Measurements from ENCODE around the gene ARAP3.
"Not testable (repeated sequence)": the region's sequence is repeated elsewhere in the genome, so short reads cannot be mapped to it uniquely, and the experiment has no call there.

The ARAP3 gene, protein sequence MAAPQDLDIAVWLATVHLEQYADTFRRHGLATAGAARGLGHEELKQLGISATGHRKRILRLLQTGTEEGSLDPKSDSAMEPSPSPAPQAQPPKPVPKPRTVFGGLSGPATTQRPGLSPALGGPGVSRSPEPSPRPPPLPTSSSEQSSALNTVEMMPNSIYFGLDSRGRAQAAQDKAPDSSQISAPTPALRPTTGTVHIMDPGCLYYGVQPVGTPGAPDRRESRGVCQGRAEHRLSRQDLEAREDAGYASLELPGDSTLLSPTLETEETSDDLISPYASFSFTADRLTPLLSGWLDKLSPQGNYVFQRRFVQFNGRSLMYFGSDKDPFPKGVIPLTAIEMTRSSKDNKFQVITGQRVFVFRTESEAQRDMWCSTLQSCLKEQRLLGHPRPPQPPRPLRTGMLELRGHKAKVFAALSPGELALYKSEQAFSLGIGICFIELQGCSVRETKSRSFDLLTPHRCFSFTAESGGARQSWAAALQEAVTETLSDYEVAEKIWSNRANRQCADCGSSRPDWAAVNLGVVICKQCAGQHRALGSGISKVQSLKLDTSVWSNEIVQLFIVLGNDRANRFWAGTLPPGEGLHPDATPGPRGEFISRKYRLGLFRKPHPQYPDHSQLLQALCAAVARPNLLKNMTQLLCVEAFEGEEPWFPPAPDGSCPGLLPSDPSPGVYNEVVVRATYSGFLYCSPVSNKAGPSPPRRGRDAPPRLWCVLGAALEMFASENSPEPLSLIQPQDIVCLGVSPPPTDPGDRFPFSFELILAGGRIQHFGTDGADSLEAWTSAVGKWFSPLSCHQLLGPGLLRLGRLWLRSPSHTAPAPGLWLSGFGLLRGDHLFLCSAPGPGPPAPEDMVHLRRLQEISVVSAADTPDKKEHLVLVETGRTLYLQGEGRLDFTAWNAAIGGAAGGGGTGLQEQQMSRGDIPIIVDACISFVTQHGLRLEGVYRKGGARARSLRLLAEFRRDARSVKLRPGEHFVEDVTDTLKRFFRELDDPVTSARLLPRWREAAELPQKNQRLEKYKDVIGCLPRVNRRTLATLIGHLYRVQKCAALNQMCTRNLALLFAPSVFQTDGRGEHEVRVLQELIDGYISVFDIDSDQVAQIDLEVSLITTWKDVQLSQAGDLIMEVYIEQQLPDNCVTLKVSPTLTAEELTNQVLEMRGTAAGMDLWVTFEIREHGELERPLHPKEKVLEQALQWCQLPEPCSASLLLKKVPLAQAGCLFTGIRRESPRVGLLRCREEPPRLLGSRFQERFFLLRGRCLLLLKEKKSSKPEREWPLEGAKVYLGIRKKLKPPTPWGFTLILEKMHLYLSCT (N-terminal part only)

DNA sequence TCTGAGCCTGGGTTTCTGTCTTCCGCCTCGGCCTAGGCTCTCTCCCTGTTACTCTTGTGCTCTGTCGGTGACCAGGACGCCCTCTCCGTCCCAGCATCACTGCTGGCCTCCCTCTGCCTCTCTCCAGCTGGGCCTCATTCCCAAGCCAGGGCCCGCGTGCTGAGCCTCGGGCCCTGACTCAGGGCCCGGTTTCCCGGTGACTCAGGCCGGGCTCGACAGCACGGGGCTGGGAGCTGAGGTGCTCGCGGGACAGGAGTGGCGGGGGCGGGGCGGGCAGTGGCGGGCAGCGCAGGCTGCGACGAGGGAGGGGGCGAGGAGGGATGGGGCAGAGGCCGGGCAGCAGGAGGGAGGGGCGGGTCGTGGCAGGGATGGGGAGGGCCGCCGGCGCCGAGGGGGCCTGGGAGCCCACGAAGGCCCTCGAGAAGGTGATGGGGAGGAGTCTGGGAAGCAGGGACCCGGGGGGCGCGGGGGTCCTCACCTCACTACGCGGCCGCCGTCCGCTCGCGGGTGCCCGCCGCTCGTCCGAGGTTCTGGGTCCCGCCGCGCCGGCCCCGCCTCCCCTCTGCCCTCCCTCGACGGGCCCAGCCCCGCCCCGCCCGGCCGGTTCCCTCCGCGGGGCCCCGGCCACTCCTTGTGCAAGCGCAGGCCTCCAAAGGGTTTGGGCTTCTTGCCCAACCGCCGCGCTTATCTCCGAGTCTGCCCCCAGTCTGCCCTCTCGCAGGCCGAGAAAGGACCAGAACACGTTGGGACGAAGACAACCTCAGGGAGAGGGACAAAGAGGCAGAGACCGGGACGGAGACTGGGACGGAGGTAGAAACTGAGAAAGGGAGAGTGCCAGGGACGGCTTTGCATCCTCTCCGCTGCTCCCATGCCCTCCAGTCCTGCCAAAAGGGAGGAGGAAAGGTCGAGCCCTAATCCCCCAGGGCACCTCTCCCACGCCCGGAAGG is at the start of gene ARAP3:
TSS of gene ARAP3 (minus strand) at position 536 of the 947 bp plus-strand sequence. CDS start 1,744 bp downstream, outside the sequence.
- peak; percentile 61 for DNase-seq

GRCh38 chr5:141729387-141730006 is 47.5 kb upstream of the ARAP3 start:
- DNase-seq, result no peak

GRCh38 chr5:141725891-141726290 is 43.9 kb upstream of the ARAP3 start:
- no peak for DNase-seq

- not testable (repeated sequence) for DNase-seq
Observed at GRCh38 chr5:141725174-141725573, 43.1 kb upstream of the ARAP3 start.

DNA sequence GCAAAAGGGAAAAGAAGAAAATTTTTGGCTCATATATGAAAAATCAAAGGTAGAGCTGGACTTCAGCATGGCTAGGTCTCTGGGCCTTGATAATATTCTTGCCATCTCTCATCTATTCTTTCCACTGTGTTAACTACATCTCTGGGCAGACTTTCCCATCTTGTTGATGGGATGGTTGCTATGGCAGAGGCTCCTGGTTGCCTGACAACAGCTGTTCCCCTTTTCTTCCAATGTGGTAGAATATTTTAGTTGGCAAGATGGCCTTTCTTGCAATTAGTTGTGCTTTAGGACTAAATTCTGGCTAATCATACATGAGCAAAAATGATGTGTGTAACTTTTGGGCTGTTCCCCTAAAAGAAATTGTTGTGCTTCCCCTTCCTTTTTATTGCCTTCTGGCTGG is 40.2 kb upstream of the ARAP3 start:
- no peak for DNase-seq

DNA sequence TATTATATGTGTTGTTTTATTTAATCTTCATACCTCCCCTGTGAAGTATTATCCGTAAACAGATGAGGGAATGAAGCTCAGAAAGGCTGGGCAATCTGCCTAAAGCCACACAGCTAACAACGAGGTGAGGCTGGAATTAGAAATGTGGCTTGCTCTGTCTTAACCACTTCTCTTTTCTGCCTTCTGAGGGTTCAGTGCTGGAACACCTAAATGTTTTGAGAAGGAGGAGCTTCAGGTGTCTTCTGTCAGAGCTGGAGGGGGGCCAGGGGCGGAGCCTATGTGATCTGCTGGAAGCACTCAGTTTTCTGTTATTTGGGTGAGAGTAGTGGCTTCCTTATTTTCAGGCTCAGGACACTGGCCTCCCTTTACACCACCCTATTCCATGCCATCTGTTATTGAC is 35.0 kb upstream of the ARAP3 start:
- no peak for DNase-seq

- no peak for DNase-seq
Observed at GRCh38 chr5:141716468-141716867, 34.4 kb upstream of the ARAP3 start.

DNA sequence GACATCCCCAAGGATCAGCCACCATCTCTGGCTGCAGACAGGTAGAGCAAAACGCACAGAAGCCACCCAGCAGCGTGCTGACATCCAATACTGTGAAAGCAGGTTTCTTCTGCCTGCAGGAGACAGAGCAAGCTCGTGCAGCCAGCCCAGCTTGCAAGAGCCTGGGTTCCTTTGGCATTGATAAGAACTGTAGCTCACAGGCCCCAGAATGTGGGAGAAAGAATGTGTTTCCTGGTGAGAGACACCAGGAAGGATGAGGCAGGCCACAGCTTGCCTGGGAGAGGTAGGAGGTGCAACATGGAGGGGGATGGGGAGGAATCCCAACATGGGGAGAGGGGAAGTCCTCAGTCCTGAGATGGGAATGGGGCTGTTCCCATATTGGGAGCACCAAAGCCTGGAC is 34.0 kb upstream of the ARAP3 start:
- no peak for DNase-seq

DNA sequence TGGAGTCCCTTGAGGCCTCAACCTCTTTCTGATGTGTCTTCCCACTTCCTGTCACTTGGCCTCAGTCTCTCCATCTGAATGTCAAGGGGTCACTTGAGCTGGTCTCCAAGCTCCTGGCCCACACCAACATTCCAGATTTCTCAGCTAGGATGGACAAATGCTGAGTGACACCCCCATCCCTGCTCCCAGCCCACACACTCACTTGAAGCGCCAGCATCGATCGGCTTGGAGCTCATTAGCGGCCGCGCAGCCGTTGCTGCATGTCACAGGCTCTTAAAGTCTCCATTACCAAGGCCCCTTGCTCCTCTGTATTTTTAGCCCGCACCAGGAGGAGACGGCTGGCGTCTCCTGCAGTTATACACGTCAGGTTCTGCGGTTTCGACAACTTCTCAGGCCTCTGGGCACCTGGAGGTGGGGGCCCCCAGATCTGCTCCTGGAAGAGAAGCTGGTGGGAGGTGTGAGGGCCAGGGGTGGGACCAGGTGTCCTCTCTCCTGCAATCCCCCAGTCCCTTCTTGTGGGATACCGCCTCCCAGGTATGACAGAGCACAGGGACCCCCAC is 33.4 kb upstream of the ARAP3 start:
- no peak for DNase-seq

DNA sequence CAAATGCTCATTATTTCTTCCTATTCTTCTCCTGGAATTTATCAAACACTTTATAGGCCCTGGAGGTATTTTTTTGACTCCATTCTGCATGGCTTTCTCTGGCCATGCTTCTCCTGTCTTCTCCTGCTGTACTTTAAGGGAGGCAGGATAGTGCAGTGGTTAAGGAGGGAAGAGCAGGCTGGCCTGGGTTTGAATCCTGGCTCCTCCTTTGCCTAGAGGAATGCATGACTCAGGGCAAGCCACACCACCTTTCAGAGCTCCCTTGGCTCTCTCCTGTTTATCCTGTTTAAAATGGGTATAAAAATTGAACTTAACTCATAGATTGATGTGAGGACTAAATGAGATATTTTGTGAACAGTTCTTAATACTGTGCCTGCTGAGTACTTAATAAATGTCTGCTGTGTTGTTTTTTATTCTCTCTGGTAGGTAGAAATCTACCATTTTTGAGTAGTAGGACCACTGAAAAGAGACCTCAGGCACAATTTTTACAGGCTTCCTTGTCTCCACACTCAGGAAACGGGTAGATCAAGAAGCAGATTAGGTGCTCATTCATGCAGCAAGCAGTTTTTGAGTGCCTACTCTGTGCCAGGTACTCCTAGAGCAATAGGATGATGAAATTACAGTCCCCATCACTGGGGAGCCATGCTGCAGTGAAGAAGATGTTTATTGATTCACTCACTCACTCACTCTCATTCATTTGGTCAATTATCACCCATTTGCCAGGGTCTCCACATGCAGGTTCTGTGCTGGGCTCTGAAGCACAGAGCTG is 32.7 kb upstream of the ARAP3 start:
- no peak for DNase-seq

DNA sequence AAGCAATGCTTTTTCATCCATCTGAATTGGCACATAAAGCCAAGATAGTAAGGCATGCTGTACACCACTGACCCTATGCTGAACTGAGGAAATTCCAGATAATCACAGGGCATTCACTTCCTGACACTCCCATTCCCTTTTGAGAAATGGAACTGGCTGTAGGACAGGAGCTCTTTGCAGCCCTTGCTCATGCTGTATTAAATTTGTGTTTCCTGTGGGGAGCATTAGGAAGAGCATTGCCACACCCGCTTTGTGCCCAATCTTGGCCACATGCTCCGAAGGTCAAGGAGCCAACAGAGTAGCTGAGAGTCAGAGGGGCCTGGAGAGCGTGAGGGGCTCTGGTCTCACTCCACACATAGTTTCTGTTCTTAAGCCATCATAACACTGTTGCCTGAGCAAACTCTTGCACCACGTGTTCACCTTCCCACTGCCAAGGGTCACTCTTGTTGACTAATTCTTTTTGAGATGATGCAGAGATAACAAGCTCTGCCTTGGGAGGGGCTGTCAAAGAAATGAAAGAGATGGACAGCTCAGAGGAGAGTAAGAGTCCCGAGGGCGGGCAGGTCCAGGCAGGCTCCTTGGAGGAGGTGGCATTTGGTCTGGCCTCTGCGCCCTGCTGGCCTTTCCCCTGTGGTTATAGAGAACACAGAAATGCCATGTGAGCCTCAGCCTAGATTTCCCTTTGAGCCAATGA is 31.7 kb upstream of the ARAP3 start:
- DNase-seq, result no peak

- no peak for DNase-seq
Observed at GRCh38 chr5:141711687-141712086, 29.7 kb upstream of the ARAP3 start.

DNA sequence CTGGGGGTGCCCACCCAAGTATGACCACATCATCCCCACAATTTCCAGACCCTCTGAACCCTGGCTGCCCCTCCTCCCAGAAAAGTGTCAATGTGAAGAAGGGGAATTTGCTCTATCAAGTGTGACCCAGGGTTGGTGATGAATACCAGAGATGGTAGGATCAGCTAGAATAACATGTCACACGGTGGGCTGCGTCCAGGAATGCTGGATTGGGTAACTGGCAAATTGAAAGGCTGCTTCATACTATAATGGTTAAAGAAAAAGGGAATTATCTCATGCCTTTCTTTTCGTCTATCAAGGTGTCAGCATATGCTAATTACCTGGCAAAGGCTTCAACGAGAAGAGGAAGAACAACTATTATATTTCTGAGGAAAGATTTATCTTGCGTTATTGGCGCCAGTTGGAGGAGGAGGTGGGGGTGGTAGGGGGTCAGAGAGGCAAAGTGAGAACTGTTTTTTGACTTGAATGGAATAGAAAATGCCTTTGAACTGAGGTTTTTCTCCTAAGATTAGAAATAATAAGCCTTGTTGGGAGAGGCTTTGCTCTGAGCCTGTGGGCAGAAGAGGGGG is 27.8 kb upstream of the ARAP3 start:
- DNase-seq, result no peak

GRCh38 chr5:141708016-141708415 is 26.0 kb upstream of the ARAP3 start:
- no peak for DNase-seq

DNA sequence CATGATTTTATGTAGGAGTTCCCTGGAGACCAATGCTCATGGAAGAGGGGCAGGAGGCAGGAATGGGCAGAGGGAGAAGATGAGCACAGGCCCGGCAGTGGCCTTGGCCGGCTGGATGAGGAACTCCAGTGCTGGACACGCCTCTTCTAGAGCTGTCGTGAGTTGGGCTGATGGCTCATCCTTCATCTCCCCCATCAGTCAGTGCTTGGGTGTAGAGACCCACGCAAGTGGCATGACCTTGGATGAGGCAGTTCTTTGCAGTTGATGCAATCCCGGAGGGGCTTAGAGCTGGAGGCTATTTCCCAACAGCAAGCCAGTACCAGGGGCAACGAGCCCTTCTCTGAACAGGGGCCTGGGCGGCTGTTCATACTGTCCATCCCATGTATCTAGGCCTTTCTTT is 25.5 kb upstream of the ARAP3 start:
- no peak for DNase-seq

- DNase-seq, result no peak
Observed at GRCh38 chr5:141706121-141706520, 24.1 kb upstream of the ARAP3 start.

DNA sequence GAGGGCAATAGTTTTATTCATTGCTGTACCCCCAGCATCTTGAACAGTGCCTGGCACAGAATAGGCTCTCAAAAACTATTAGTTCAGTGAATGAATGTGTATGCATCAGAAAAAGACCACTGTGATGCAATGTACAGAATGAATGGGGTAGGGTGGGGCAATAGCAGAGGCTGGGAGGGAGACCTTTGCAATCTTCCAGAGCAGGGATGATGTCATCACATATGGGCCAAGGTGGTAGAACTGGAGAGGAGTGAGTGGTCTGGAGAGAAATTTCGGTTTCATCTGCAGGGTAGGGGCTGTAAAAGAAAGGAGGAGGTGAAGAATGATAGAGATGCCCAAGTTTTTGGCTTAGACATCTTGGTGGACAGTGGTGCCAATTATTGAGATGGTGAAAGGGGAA is 23.4 kb upstream of the ARAP3 start:
- no peak for DNase-seq

GRCh38 chr5:141704782-141705297 is 22.8 kb upstream of the ARAP3 start:
- DNase-seq, result no peak

DNA sequence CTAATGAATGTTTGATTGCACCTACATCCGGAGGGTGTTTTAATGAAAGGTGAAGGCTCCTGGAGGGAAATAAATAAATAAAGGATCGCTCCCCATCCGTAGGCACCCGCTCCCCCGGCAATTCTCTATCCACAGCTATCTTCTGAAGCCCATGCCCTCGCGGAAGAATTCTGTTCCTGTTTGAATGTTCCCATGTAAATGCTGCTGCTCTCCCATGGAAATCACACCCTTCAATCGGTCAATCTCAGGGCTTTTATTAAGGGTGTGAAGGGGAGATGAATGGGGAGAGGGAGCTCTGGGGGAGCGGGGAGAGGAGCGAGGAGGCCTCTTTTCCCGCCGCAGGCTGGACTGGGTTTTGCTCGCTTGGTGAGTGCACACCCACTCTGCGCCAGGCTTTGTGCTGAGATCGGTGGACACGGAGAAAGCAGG is 21.1 kb upstream of the ARAP3 start:
- no peak for DNase-seq

Data from activated CD4-positive, alpha-beta T cell treated with anti-CD3 and anti-CD28 coated beads, Interleukin-2, Interleukin-6, amounts not matched to agents 100 ng/mL and 50 ng/mL, durations not matched to agents 16 hours and 8 hours (primary cell).